H9 (cell line): ENCODE measurements around the gene FAM107A. TPM values are rescaled to one million over a fixed set of nuclear protein-coding genes. Genes with fewer than 3 reads are reported as not detected.

ENCODE experiments used
- DNase-seq: peaks from one replicate; pipeline ENCODE4 v3.0.0-alpha.2; 2017
- H2AFZ ChIP-seq: one replicate; pipeline ENCODE4 v1.6.1; 2013; ENCODE audit warnings: mild to moderate bottlenecking, low read length, control low read depth, moderate library complexity
- H2AK5ac ChIP-seq: 2 replicates; pipeline ENCODE4 v1.6.1; 2013; ENCODE audit warnings: low read length, control low read depth, mixed read lengths; ENCODE audit not compliant: insufficient read length
- H2BK120ac ChIP-seq: one replicate; pipeline ENCODE4 v1.6.1; 2013; ENCODE audit warnings: low read depth, mild to moderate bottlenecking, low read length, control low read depth, inconsistent platforms; ENCODE audit not compliant: poor library complexity, severe bottlenecking
- H2BK12ac ChIP-seq: 2 replicates; pipeline ENCODE4 v1.6.1; 2013; ENCODE audit warnings: low read length, control low read depth, mixed read lengths, low read depth; ENCODE audit not compliant: insufficient read length
- H2BK15ac ChIP-seq: 2 replicates; pipeline ENCODE4 v1.6.1; 2013; ENCODE audit warnings: low read depth, low read length, control low read depth
- H2BK20ac ChIP-seq: one replicate; pipeline ENCODE4 v1.6.1; 2013; ENCODE audit warnings: low read depth, mild to moderate bottlenecking, low read length, control low read depth, inconsistent platforms; ENCODE audit not compliant: poor library complexity, severe bottlenecking
- H2BK5ac ChIP-seq: 2 replicates; pipeline ENCODE4 v1.6.1; 2013; ENCODE audit warnings: low read length, control low read depth, mixed read lengths; ENCODE audit not compliant: insufficient read length
- H3K14ac ChIP-seq: 2 replicates; pipeline ENCODE4 v1.6.1; 2013; ENCODE audit warnings: low read length, control low read depth; ENCODE audit not compliant: insufficient read depth
- H3K18ac ChIP-seq: 2 replicates; pipeline ENCODE4 v1.6.1; 2013; ENCODE audit warnings: low read depth, mild to moderate bottlenecking, mixed read lengths, low read length, control low read depth; ENCODE audit not compliant: insufficient read length
- H3K23ac ChIP-seq: 2 replicates; pipeline ENCODE4 v1.6.1; 2013; ENCODE audit warnings: low read length, control low read depth, mixed read lengths, low read depth; ENCODE audit not compliant: insufficient read length
- H3K23me2 ChIP-seq: 2 replicates; pipeline ENCODE4 v1.6.1; 2013; ENCODE audit warnings: low read depth, mild to moderate bottlenecking, mixed read lengths, low read length, control low read depth; ENCODE audit not compliant: insufficient read length, poor library complexity, severe bottlenecking
- H3K27ac ChIP-seq: 2 replicates; pipeline ENCODE4 v1.5.1; 2013; ENCODE audit warnings: low read length, control low read depth, mixed read lengths, low read depth; ENCODE audit not compliant: insufficient read length
- H3K27me3 ChIP-seq: 2 replicates; pipeline ENCODE4 v1.6.1; 2013; ENCODE audit warnings: low read length, control low read depth, inconsistent platforms; ENCODE audit not compliant: insufficient read depth
- H3K4ac ChIP-seq: 2 replicates; pipeline ENCODE4 v1.6.1; 2013; ENCODE audit warnings: low read depth, mild to moderate bottlenecking, control low read depth, inconsistent platforms, low read length, moderate library complexity
- H3K4me1 ChIP-seq: 2 replicates; pipeline ENCODE4 v1.6.1; 2013; ENCODE audit warnings: low read length, control low read depth, inconsistent platforms; ENCODE audit not compliant: insufficient read depth
- H3K4me2 ChIP-seq: 2 replicates; pipeline ENCODE4 v1.6.1; 2013; ENCODE audit warnings: low read length, control low read depth, mixed read lengths; ENCODE audit not compliant: insufficient read length, insufficient read depth
- H3K56ac ChIP-seq: 2 replicates; pipeline ENCODE4 v1.6.1; 2013; ENCODE audit warnings: low read depth, mild to moderate bottlenecking, mixed read lengths, low read length, control low read depth; ENCODE audit not compliant: insufficient read length
- H3K79me1 ChIP-seq: 2 replicates; pipeline ENCODE4 v1.6.1; 2013; ENCODE audit warnings: low read depth, mild to moderate bottlenecking, moderate library complexity, low read length, control low read depth, inconsistent platforms; ENCODE audit not compliant: insufficient read depth, poor library complexity, severe bottlenecking
- H3K79me2 ChIP-seq: 2 replicates; pipeline ENCODE4 v1.6.1; 2013; ENCODE audit warnings: low read length, control low read depth, inconsistent platforms; ENCODE audit not compliant: insufficient read depth
- H3K9ac ChIP-seq: 2 replicates; pipeline ENCODE4 v1.6.1; 2013; ENCODE audit warnings: low read length, control low read depth, mixed read lengths; ENCODE audit not compliant: insufficient read length; ENCODE audit errors: extremely low read depth
- H3K9me3 ChIP-seq: one replicate; pipeline ENCODE4 v1.6.1; 2013; ENCODE audit warnings: low read depth, low read length, inconsistent platforms; ENCODE audit not compliant: control insufficient read depth
- H3T11ph ChIP-seq: one replicate; pipeline ENCODE4 v1.6.1; 2013; ENCODE audit warnings: mild to moderate bottlenecking, low read length, control low read depth, inconsistent platforms
- H4K20me1 ChIP-seq: one replicate; pipeline ENCODE4 v1.6.1; 2013; ENCODE audit not compliant: control insufficient read depth, insufficient read length, insufficient read depth
- H4K5ac ChIP-seq: 2 replicates; pipeline ENCODE4 v1.6.1; 2013; ENCODE audit warnings: low read depth, mild to moderate bottlenecking, mixed read lengths, low read length, control low read depth; ENCODE audit not compliant: insufficient read length
- H4K8ac ChIP-seq: replicated peaks from 2 replicates; pipeline ENCODE4 v1.6.1; 2013; ENCODE audit warnings: low read length, control low read depth, mixed read lengths, low read depth; ENCODE audit not compliant: insufficient read length
- H4K91ac ChIP-seq: 2 replicates; pipeline ENCODE4 v1.6.1; 2013; ENCODE audit warnings: low read depth, mild to moderate bottlenecking, moderate library complexity, mixed read lengths, low read length, control low read depth; ENCODE audit not compliant: insufficient read length
- H3K27ac Mint-ChIP-seq, 3 experiments: 2 replicates in 2 of 3; 3 replicates in 1 of 3; pipeline ENCODE4 v1.8.0; 2020 to 2021; ENCODE audit warnings: mixed read lengths in 3 of 3, mild to moderate bottlenecking in 1 of 3, moderate library complexity in 1 of 3
- H3K27me3 Mint-ChIP-seq: 2 replicates; pipeline ENCODE4 v1.8.0; 2021; ENCODE audit warnings: low read depth, mild to moderate bottlenecking, moderate library complexity, mixed read lengths
- H3K36me3 Mint-ChIP-seq, 3 experiments: 2 replicates in 2 of 3; 3 replicates in 1 of 3; pipeline ENCODE4 v1.8.0; 2020 to 2021; ENCODE audit warnings: low read depth in 3 of 3, mixed read lengths in 3 of 3; ENCODE audit not compliant: insufficient read depth in 1 of 3
- H3K4me1 Mint-ChIP-seq, 2 experiments: 2 replicates each; pipeline ENCODE4 v1.8.0; 2020; ENCODE audit warnings: mixed read lengths in 2 of 2
- H3K4me3 Mint-ChIP-seq, 2 experiments: 2 replicates in 1 of 2; 3 replicates in 1 of 2; pipeline ENCODE4 v1.8.0; 2020 to 2021; ENCODE audit warnings: mild to moderate bottlenecking in 2 of 2, mixed read lengths in 2 of 2, moderate library complexity in 1 of 2
- H3K9me3 Mint-ChIP-seq, 2 experiments: 2 replicates in 1 of 2; 3 replicates in 1 of 2; pipeline ENCODE4 v1.8.0; 2020; ENCODE audit warnings: mild to moderate bottlenecking in 2 of 2, mixed read lengths in 2 of 2, moderate library complexity in 1 of 2
- CTCF ChIP-seq: fragments of 200-600 bp; sonication (generic); conservative IDR thresholded peaks from 3 replicates; pipeline ENCODE4 v1.8.0; 2021; ENCODE audit warnings: antibody characterized with exemption, mild to moderate bottlenecking
- WGBS: extraction: QIAGEN DNeasy Blood & Tissue Kit; methylation state at CpG from one replicate; pipeline ENCODE4 v1.1.7; 2013; ENCODE audit warnings: missing lambda C conversion rate, low lambda C conversion rate, mixed read lengths; ENCODE audit not compliant: insufficient read length; ENCODE audit errors: extremely low coverage; 5-methylcytosine and 5-hydroxymethylcytosine counted together
- total RNA-seq: library from RNA; stranded (reverse); gene quantifications from 2 replicates; pipeline ENCODE4 v1.2.1, GENCODE V29; 2021

Gene FAM107A
- total RNA-seq, 1 experiment from 2014 or later, result 0.11 TPM

DNA sequence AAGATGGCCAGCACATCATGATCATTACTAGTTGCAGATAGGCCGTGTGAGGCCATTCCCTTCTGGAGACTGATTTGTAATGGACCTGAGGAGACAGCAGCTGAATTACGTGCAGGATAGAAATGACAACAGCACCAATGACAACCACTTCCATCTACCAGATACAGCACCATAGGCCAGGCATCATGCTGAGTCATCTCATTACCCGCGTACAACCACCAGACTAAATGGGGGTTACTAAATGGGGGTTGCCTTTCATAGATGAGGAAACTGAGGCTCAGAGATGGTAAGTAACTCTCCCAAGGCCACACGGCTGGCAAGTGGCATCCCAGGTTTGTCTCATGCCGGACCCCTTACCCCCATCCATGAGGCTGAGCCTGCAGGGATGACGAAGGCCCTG, 32.8 kb upstream of the FAM107A start:
- Histone ChIP-seq H3K14ac (no peak overlapping the region; the same call in 1 of the 2 replicates), H3K4me2 (no peak overlapping the region), H2BK15ac (no peak overlapping the region), H3K27ac (no peak overlapping the region), H2AFZ (no peak overlapping the region), H2AK5ac (no peak overlapping the region), H3K9me3 (no peaks in the 10 kb centered on the region), H4K20me1 (no peaks in the 10 kb centered on the region), H3K23me2 (no peaks in the 10 kb centered on the region), H3K18ac (no peak overlapping the region), H2BK120ac (no peak overlapping the region), H2BK5ac (no peak overlapping the region), H3T11ph (no peak overlapping the region), H3K56ac (no peak overlapping the region), H3K79me1 (no peaks in the 10 kb centered on the region), H3K79me2 (no peaks in the 10 kb centered on the region), H3K4ac (no peak overlapping the region), H3K27me3 (no peaks in the 10 kb centered on the region), H2BK12ac (no peak overlapping the region), H4K5ac (no peak overlapping the region), H3K9ac (no peak overlapping the region), H3K23ac (no peak overlapping the region), H3K4me1 (no peaks in the 10 kb centered on the region), H4K91ac (no peak overlapping the region), H2BK20ac (no peak overlapping the region), H4K8ac (no peak overlapping the region)
- Mint-ChIP-seq H3K36me3 (no peaks in the 10 kb centered on the region), H3K27me3 (peaks cover 12% of the 10 kb centered on the region), H3K4me1 (no peaks in the 10 kb centered on the region), H3K27ac (no peak overlapping the region), H3K9me3 (no peaks in the 10 kb centered on the region), H3K4me3 (no peak overlapping the region)
- no peak for TF ChIP-seq CTCF
- no peak for DNase-seq
- no CpG with 5 or more reads among the region's 7 CpGs for WGBS
